Endothelial cell of umbilical vein (primary cell): ENCODE results near the gene ALDH7A1. TPM values are rescaled to one million over a fixed set of nuclear protein-coding genes. Genes with fewer than 3 reads are reported as not detected.

Experiments used
- BruUV-seq: library from RNA; stranded (reverse); fragments of 400-500 nt; replicated peaks from 2 replicates; lab custom pipeline; 2021; lab: Mats Ljungman, UMichigan
- CTCF ChIA-PET: fragments of 300-600, 350-600 bp; sonication (Branson Sonifier 250); formaldehyde crosslinking; loops from one replicate; lab custom pipeline; 2021; ENCODE audit warnings: antibody characterized with exemption, inconsistent platforms; lab: Charles Lee
- POLR2A ChIA-PET: fragments of 300-600, 350-600 bp; sonication (Branson Sonifier 250); formaldehyde crosslinking; loops from one replicate; lab custom pipeline; 2021; ENCODE audit warnings: antibody characterized with exemption, inconsistent platforms; lab: Charles Lee
- DNase-seq: peaks from one replicate; pipeline ENCODE4 v3.0.0-alpha.2; 2011; ENCODE audit warnings: low read depth, low spot score
- FAIRE-seq: peaks from 2 replicates; lab custom pipeline; 2011; peaks lifted over from hg19 to GRCh38; lab: Jason Lieb, UNC
- H2AFZ ChIP-seq: 2 replicates; pipeline ENCODE4 v1.6.0; 2012; ENCODE audit warnings: low read depth, low read length, control low read depth, inconsistent platforms
- H3K27ac ChIP-seq: 2 replicates; pipeline ENCODE4 v1.5.1; 2011; ENCODE audit warnings: low read depth, mild to moderate bottlenecking, control low read depth, low read length, moderate library complexity; ENCODE audit not compliant: insufficient read depth
- H3K27me3 ChIP-seq, 2 experiments: 2 replicates each; pipeline versions ENCODE4 v1.6.0 to v1.6.1; 2011; ENCODE audit warnings: low read length in 2 of 2, mixed read lengths in 1 of 2; ENCODE audit not compliant: control insufficient read depth in 2 of 2, insufficient read depth in 2 of 2
- H3K36me3 ChIP-seq, 2 experiments: 2 replicates in 1 of 2; 3 replicates in 1 of 2; pipeline ENCODE4 v1.5.1; 2011; ENCODE audit warnings: low read length in 2 of 2, mild to moderate bottlenecking in 1 of 2, moderate library complexity in 1 of 2; ENCODE audit not compliant: control insufficient read depth in 2 of 2, insufficient read depth in 2 of 2; ENCODE audit errors: extremely low read depth in 1 of 2
- H3K4me1 ChIP-seq: 3 replicates; pipeline ENCODE4 v1.5.1; 2011; ENCODE audit warnings: mild to moderate bottlenecking, low read length; ENCODE audit not compliant: control insufficient read depth, insufficient read depth; ENCODE audit errors: extremely low read depth
- H3K4me2 ChIP-seq: 2 replicates; pipeline ENCODE4 v1.6.1; 2011; ENCODE audit warnings: low read length, control low read depth, mixed read lengths; ENCODE audit not compliant: insufficient read depth
- H3K4me3 ChIP-seq, 3 experiments: fragments of 200-600 bp in 1 of 3; sonication (generic), shearing (Covaris generic) in 1 of 3; replicated peaks in 1 of 3; 2 replicates each; pipeline ENCODE4 v1.5.1; 2011 to 2016; ENCODE audit warnings: control low read depth in 3 of 3, low read length in 3 of 3, mild to moderate bottlenecking in 2 of 3, inconsistent platforms in 1 of 3, low read depth in 1 of 3, moderate library complexity in 1 of 3; ENCODE audit not compliant: insufficient read depth in 1 of 3
- H3K79me2 ChIP-seq: 2 replicates; pipeline ENCODE4 v1.6.0; 2012; ENCODE audit warnings: low read length, inconsistent platforms; ENCODE audit not compliant: control insufficient read depth, insufficient read depth
- H3K9ac ChIP-seq: replicated peaks from 2 replicates; pipeline ENCODE3; 2011; ENCODE audit warnings: low read length, control low read depth; ENCODE audit not compliant: insufficient read depth; ENCODE audit errors: extremely low read depth
- H3K9me1 ChIP-seq: replicated peaks from 3 replicates; pipeline ENCODE4 v1.6.0; 2011; ENCODE audit warnings: mild to moderate bottlenecking, low read length; ENCODE audit not compliant: control insufficient read depth, insufficient read depth; ENCODE audit errors: extremely low read depth
- H3K9me3 ChIP-seq: replicated peaks from 2 replicates; pipeline ENCODE4 v1.5.1; 2012; ENCODE audit warnings: low read length, inconsistent platforms; ENCODE audit not compliant: control insufficient read depth, insufficient read depth
- H4K20me1 ChIP-seq: replicated peaks from 2 replicates; pipeline ENCODE3; 2011; ENCODE audit warnings: mild to moderate bottlenecking, low read length; ENCODE audit not compliant: control insufficient read depth, insufficient read depth; ENCODE audit errors: extremely low read depth
- EZH2 ChIP-seq: IDR thresholded peaks from 2 replicates; pipeline ENCODE4 v1.6.1; 2012; ENCODE audit warnings: borderline replicate concordance, low read depth, mild to moderate bottlenecking, moderate library complexity, low read length, inconsistent platforms; ENCODE audit not compliant: severe bottlenecking
- FOS ChIP-seq: IDR thresholded peaks from 2 replicates; pipeline ENCODE4 v1.6.1; 2011; ENCODE audit warnings: mild to moderate bottlenecking, low read length, moderate library complexity, borderline replicate concordance; ENCODE audit not compliant: insufficient read depth
- GATA2 ChIP-seq: IDR thresholded peaks from 2 replicates; pipeline ENCODE4 v1.7.0; 2011; ENCODE audit warnings: low read depth, mild to moderate bottlenecking, moderate library complexity, mixed read lengths, low read length; ENCODE audit not compliant: insufficient read length, insufficient read depth
- JUN ChIP-seq: IDR thresholded peaks from 2 replicates; pipeline ENCODE4 v1.6.1; 2011; ENCODE audit warnings: borderline replicate concordance, low read depth; ENCODE audit not compliant: insufficient read length, insufficient read depth
- MYC ChIP-seq: IDR thresholded peaks from one replicate; pipeline ENCODE4 v1.6.1; 2011; ENCODE audit warnings: mild to moderate bottlenecking, low read depth, low read length
- POLR2A ChIP-seq: IDR thresholded peaks from 2 replicates; pipeline ENCODE4 v1.6.1; 2012; ENCODE audit warnings: low read depth, mild to moderate bottlenecking, control low read depth, low read length
- POLR2AphosphoS5 ChIP-seq: IDR thresholded peaks from 2 replicates; pipeline ENCODE4 v1.6.1; 2012; ENCODE audit warnings: low read depth, mild to moderate bottlenecking, control low read depth, low read length, moderate library complexity; ENCODE audit not compliant: insufficient read depth
- dilution Hi-C: fragments of 300-500 bp; cut with MboI; formaldehyde crosslinking; loops from one replicate; pipeline ENCODE4 v1.15.0; 2019; ENCODE audit warnings: low sequenced_read_pairs; ENCODE audit not compliant: extremely low pct_ligation_motif_present
- intact Hi-C: fragments of 100-400 bp; cut with micrococcal nuclease; formaldehyde crosslinking; loops from one replicate; pipeline ENCODE4 v1.10.0; 2022
- polyA plus RNA-seq, 4 experiments: library from polyadenylated mRNA; depleted of rRNA in 3 of 4; stranded (reverse) in 3 of 4; unstranded in 1 of 4; fragments of >200 nt; gene quantifications; 2 replicates each; pipeline versions ENCODE4 v1.2.1 to v1.2.3, GENCODE V29; 2011 to 2012; ENCODE audit warnings: missing spikeins in 1 of 4
- total RNA-seq: library from RNA; stranded (reverse); gene quantifications from 2 replicates; pipeline ENCODE4 v1.2.3, GENCODE V29; 2021
- TF ChIP-seq, protein P1 (sequence below), 2 donors: IDR thresholded peaks; 1 replicate in 1 of 2; 2 replicates in 1 of 2; pipeline ENCODE4 v1.5.1; 2011; ENCODE audit warnings: low read length in 2 of 2, mild to moderate bottlenecking in 2 of 2, moderate library complexity in 2 of 2, control low read depth in 1 of 2, inconsistent platforms in 1 of 2, low read depth in 1 of 2; ENCODE audit not compliant: insufficient read depth in 1 of 2; ENCODE audit errors: extremely low read depth in 1 of 2
- TF ChIP-seq, protein P2 (sequence below): IDR thresholded peaks from 2 replicates; pipeline ENCODE4 v1.6.1; 2011; ENCODE audit not compliant: insufficient read depth, insufficient read length

Gene ALDH7A1
- total and polyA plus RNA-seq, 2 donors (not counting 3 experiments of a cell fraction or from before 2014, with no cell fraction given), result 43.6 to 103 TPM

DNA sequence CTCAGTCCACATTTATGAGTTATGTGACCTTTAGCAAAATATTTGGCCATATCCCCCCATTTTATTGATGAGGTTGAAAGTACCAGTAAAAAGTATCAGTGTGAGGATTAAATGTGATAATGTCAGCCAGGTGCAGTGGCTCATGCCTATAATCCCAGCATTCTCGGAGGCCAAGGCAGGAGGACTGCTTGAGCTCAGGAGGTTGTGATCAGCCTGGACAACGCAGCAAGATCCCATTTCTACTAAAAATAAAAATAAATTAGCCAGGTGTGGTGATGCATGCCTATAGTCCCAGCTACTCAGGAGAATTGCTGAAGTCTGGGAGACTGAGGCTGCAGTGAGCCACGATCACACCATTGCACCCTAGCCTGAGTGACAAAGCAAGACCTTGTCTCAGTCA lies 100.6 kb downstream of the ALDH7A1 start:
- POLR2A ChIA-PET, result no interaction called here

More for the DNA sequence above, 100.6 kb downstream of the ALDH7A1 start:
- no peak overlapping the region for H3K27ac ChIP-seq
- no peaks in the 10 kb centered on the region for H3K4me1 ChIP-seq
- H3K36me3 ChIP-seq, result no peaks in the 10 kb centered on the region
- H3K9me3 ChIP-seq, result no peaks in the 10 kb centered on the region
- FAIRE-seq, result no peak
- intact Hi-C loops, result no loop called here
- CTCF ChIA-PET, result no interaction called here
- no peak for DNase-seq
- dilution Hi-C loops, result no loop called here
- H4K20me1 ChIP-seq, result no peaks in the 10 kb centered on the region
- no peak overlapping the region for H3K9ac ChIP-seq
- peaks cover 3 to 6% of the 10 kb centered on the region in 2 experiments for H3K27me3 ChIP-seq
- TF ChIP-seq, protein P1, sequence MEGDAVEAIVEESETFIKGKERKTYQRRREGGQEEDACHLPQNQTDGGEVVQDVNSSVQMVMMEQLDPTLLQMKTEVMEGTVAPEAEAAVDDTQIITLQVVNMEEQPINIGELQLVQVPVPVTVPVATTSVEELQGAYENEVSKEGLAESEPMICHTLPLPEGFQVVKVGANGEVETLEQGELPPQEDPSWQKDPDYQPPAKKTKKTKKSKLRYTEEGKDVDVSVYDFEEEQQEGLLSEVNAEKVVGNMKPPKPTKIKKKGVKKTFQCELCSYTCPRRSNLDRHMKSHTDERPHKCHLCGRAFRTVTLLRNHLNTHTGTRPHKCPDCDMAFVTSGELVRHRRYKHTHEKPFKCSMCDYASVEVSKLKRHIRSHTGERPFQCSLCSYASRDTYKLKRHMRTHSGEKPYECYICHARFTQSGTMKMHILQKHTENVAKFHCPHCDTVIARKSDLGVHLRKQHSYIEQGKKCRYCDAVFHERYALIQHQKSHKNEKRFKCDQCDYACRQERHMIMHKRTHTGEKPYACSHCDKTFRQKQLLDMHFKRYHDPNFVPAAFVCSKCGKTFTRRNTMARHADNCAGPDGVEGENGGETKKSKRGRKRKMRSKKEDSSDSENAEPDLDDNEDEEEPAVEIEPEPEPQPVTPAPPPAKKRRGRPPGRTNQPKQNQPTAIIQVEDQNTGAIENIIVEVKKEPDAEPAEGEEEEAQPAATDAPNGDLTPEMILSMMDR (IDR thresholded peaks at IDR 0.05; ENCODE audit: extremely low read depth in 1 of 2, insufficient read depth in 1 of 2, low read depth in 1 of 2, low read length in 2 of 2), result no peak
- no peak for TF ChIP-seq FOS
- TF ChIP-seq MYC, result no peak
- no peak for TF ChIP-seq POLR2AphosphoS5
- TF ChIP-seq EZH2, result no peak
- TF ChIP-seq, protein P2, sequence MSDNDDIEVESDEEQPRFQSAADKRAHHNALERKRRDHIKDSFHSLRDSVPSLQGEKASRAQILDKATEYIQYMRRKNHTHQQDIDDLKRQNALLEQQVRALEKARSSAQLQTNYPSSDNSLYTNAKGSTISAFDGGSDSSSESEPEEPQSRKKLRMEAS, result no peak
- TF ChIP-seq POLR2A, result no peak
- TF ChIP-seq JUN, result no peak
- no peak for TF ChIP-seq GATA2
- no TSS peak for BruUV-seq
- H3K9me1 ChIP-seq, result no peaks in the 10 kb centered on the region
- no peaks in the 10 kb centered on the region for H3K79me2 ChIP-seq
- H3K4me2 ChIP-seq, result no peak overlapping the region
- no peak overlapping the region for H3K4me3 ChIP-seq
- no peak overlapping the region for H2AFZ ChIP-seq
